Fibroblast of lung (primary cell): ENCODE data around the gene CCND2. TPM values are rescaled to one million over a fixed set of nuclear protein-coding genes. Genes with fewer than 3 reads are reported as not detected.

ENCODE experiments used
- DNase-seq, 2 donors: peaks; one replicate each; pipeline versions ENCODE4 v3.0.0 to v3.0.0-alpha.2; 2010; ENCODE audit warnings: low read depth in 2 of 2
- H2AFZ ChIP-seq: 2 replicates; pipeline ENCODE4 v1.5.1; 2012; ENCODE audit warnings: low read length, control low read depth, inconsistent platforms
- H3K27ac ChIP-seq: 2 replicates; pipeline ENCODE4 v1.5.1; 2011; ENCODE audit warnings: low read length, control low read depth; ENCODE audit not compliant: insufficient read depth
- H3K27me3 ChIP-seq: 2 replicates; pipeline ENCODE4 v1.5.1; 2011; ENCODE audit warnings: mild to moderate bottlenecking, low read length; ENCODE audit not compliant: control insufficient read depth, insufficient read depth
- H3K36me3 ChIP-seq: 2 replicates; pipeline ENCODE4 v1.5.1; 2011; ENCODE audit warnings: low read length; ENCODE audit not compliant: control insufficient read depth, insufficient read depth
- H3K4me1 ChIP-seq: 2 replicates; pipeline ENCODE4 v1.5.1; 2011; ENCODE audit warnings: low read length; ENCODE audit not compliant: control insufficient read depth, insufficient read depth; ENCODE audit errors: extremely low read depth
- H3K4me2 ChIP-seq: 2 replicates; pipeline ENCODE4 v1.5.1; 2011; ENCODE audit warnings: low read length, control low read depth; ENCODE audit not compliant: insufficient read depth; ENCODE audit errors: extremely low read depth
- H3K4me3 ChIP-seq, 4 experiments: fragments of 200-600 bp in 1 of 4; sonication (generic) in 1 of 4; replicated peaks in 1 of 4; 2 replicates each; pipeline ENCODE4 v1.5.1; 2011 to 2016; ENCODE audit warnings: low read length in 4 of 4, low read depth in 3 of 4, mild to moderate bottlenecking in 3 of 4, control low read depth in 2 of 4, inconsistent platforms in 1 of 4, mixed read lengths in 1 of 4; ENCODE audit not compliant: insufficient read depth in 1 of 4; ENCODE audit errors: control extremely low read depth in 1 of 4
- H3K79me2 ChIP-seq: 2 replicates; pipeline ENCODE4 v1.5.1; 2012; ENCODE audit warnings: mild to moderate bottlenecking, low read length, inconsistent platforms; ENCODE audit not compliant: control insufficient read depth, insufficient read depth
- H3K9ac ChIP-seq: 2 replicates; pipeline ENCODE4 v1.5.1; 2011; ENCODE audit warnings: mild to moderate bottlenecking, low read length, control low read depth; ENCODE audit not compliant: insufficient read depth
- H3K9me3 ChIP-seq: 2 replicates; pipeline ENCODE4 v1.5.1; 2012; ENCODE audit warnings: low read depth, low read length; ENCODE audit not compliant: control insufficient read depth, insufficient read depth
- H4K20me1 ChIP-seq: 2 replicates; pipeline ENCODE4 v1.5.1; 2011; ENCODE audit warnings: low read length; ENCODE audit not compliant: control insufficient read depth, insufficient read depth; ENCODE audit errors: extremely low read depth
- EZH2 ChIP-seq: IDR thresholded peaks from 2 replicates; pipeline ENCODE4 v1.5.1; 2012; ENCODE audit warnings: low read length, control low read depth, mild to moderate bottlenecking; ENCODE audit errors: missing control alignments
- polyA plus RNA-seq, 2 donors: library from polyadenylated mRNA; depleted of rRNA in 1 of 2; stranded (reverse) in 1 of 2; unstranded in 1 of 2; fragments of >200 nt; gene quantifications; 2 replicates each; pipeline ENCODE4 v1.2.1, GENCODE V29; 2011 to 2012; ENCODE audit warnings: missing spikeins in 1 of 2
- total RNA-seq: library from RNA; depleted of rRNA; stranded (reverse); fragments of >200 nt; gene quantifications from 2 replicates; pipeline ENCODE4 v1.2.1, GENCODE V29; 2014
- TF ChIP-seq, protein P1 (sequence below), 2 donors: IDR thresholded peaks in 1 of 2; conservative IDR thresholded peaks in 1 of 2; 1 replicate in 1 of 2; 2 replicates in 1 of 2; pipeline ENCODE4 v1.5.1; 2011 to 2012; ENCODE audit warnings: low read length in 2 of 2, control low read depth in 1 of 2, inconsistent platforms in 1 of 2, low read depth in 1 of 2, mild to moderate bottlenecking in 1 of 2

Gene CCND2
- total and polyA plus RNA-seq, 2 donors (not counting 1 experiment from before 2014, with no cell fraction given) = 7.0 to 37.3 TPM

DNA sequence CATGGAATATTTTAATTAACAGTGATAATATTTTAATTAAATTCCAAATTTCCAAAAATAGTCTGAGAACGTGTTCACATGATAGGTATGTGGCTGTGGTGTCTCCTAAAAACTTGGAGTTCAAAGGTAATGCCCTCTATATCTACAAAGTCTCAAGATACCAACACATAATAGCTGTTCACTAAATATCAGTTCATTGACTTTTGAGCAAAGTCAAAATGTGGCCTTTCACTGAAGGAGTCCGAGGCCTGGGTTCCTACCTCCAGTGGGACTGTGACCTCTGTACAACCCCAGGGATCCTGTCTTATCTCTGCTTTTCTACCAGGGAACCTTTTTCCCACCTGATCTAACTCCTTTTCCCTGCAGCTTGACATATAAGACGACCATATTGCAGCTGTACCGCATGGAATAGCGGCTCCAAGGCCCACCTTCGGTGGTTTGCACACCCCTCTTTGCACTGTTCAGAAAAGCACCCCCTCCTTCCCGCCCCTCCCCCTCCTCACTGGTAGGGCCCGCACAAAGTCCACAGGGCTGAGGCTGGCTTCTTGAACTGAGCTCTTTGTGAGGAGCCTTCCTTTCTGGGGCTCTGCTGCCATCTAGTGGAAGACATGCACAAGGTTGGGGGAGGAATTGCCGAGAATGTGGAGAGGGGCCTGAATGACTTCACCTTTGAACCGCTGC, 3.1 kb downstream of the CCND2 start:
- TF ChIP-seq EZH2 = no peak
- TF ChIP-seq, protein P1, sequence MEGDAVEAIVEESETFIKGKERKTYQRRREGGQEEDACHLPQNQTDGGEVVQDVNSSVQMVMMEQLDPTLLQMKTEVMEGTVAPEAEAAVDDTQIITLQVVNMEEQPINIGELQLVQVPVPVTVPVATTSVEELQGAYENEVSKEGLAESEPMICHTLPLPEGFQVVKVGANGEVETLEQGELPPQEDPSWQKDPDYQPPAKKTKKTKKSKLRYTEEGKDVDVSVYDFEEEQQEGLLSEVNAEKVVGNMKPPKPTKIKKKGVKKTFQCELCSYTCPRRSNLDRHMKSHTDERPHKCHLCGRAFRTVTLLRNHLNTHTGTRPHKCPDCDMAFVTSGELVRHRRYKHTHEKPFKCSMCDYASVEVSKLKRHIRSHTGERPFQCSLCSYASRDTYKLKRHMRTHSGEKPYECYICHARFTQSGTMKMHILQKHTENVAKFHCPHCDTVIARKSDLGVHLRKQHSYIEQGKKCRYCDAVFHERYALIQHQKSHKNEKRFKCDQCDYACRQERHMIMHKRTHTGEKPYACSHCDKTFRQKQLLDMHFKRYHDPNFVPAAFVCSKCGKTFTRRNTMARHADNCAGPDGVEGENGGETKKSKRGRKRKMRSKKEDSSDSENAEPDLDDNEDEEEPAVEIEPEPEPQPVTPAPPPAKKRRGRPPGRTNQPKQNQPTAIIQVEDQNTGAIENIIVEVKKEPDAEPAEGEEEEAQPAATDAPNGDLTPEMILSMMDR (conservative IDR thresholded peaks at IDR 0.05 in 1 of 2, IDR thresholded peaks at IDR 0.05 in 1 of 2; ENCODE audit: low read depth in 1 of 2, low read length in 2 of 2) = peak; percentile 91 to 96
- no peak overlapping the region for H3K9ac ChIP-seq
- no peak overlapping the region for H3K27ac ChIP-seq
- no peak overlapping the region for H3K4me2 ChIP-seq
- H3K79me2 ChIP-seq = no peaks in the 10 kb centered on the region
- peaks cover 2% of the 10 kb centered on the region for H3K4me1 ChIP-seq
- DNase-seq = peak; percentile 78 to 95
- no peaks in the 10 kb centered on the region for H3K36me3 ChIP-seq
- no peaks in the 10 kb centered on the region for H3K9me3 ChIP-seq
- no peak overlapping the region for H2AFZ ChIP-seq
- H3K27me3 ChIP-seq = peaks cover 40% of the 10 kb centered on the region
- H4K20me1 ChIP-seq = no peaks in the 10 kb centered on the region
- peak overlapping the region in 1 of 4 experiments; percentile 91 for H3K4me3 ChIP-seq

DNA sequence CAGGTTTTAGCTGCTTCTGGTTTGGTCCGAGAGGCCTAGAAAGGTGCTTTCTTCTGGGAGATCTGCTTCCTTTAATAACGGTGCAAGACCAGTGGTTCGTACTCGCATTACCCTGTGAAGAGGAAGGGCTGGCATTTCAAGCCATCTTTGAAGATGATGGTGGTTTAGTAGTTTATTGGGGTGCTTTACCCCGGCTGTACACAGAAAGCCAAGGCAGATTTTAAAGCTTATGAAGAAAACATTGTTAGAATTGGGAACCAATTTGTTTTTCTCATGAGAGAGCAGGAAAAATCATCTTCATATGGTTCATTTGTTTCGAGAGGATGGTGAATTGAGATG, 3.6 kb downstream of the CCND2 start:
- H3K4me3 ChIP-seq = peak overlapping the region in 1 of 4 experiments; percentile 24
- H2AFZ ChIP-seq = no peak overlapping the region
- no peak overlapping the region for H3K4me2 ChIP-seq
- TF ChIP-seq EZH2 = no peak
- TF ChIP-seq, protein P1 (conservative IDR thresholded peaks at IDR 0.05 in 1 of 2, IDR thresholded peaks at IDR 0.05 in 1 of 2; ENCODE audit: low read depth in 1 of 2, low read length in 2 of 2) = no peak
- no peak overlapping the region for H3K9ac ChIP-seq
- DNase-seq = no peak
- H4K20me1 ChIP-seq = no peaks in the 10 kb centered on the region
- no peak overlapping the region for H3K27ac ChIP-seq
- H3K36me3 ChIP-seq = no peaks in the 10 kb centered on the region
- H3K79me2 ChIP-seq = no peaks in the 10 kb centered on the region
- H3K9me3 ChIP-seq = no peaks in the 10 kb centered on the region
- peaks cover 38% of the 10 kb centered on the region for H3K27me3 ChIP-seq
- peaks cover 2% of the 10 kb centered on the region for H3K4me1 ChIP-seq

DNA sequence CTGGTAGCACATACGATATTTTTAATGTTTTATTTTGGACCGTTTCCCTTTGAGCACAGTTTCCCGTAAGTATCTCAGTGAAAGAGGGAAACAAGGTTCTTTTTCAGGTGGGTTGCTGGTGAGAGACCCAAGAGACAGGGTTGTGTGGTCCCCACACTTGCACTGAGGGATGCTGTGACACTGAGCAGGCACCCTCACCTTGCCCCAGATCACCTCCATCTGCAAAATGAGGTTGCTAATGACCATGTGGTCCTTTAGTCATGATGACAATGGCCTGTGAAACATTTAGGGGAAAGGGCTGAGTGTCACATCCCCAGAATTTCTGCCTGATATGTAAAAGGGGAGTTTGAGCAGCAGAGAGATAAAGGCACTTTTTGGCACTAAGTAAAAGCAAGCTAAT, 4.3 kb downstream of the CCND2 start:
- Histone ChIP-seq H3K36me3 (no peaks in the 10 kb centered on the region), H3K9me3 (no peaks in the 10 kb centered on the region), H3K27me3 (peaks cover 31% of the 10 kb centered on the region), H3K4me1 (no peaks in the 10 kb centered on the region), H3K4me2 (no peak overlapping the region), H4K20me1 (no peaks in the 10 kb centered on the region), H2AFZ (no peak overlapping the region), H3K9ac (no peak overlapping the region), H3K27ac (no peak overlapping the region), H3K4me3 (no peak overlapping the region), H3K79me2 (no peaks in the 10 kb centered on the region)
- TF ChIP-seq EZH2 = no peak
- TF ChIP-seq, protein P1 (conservative IDR thresholded peaks at IDR 0.05 in 1 of 2, IDR thresholded peaks at IDR 0.05 in 1 of 2; ENCODE audit: low read depth in 1 of 2, low read length in 2 of 2) = no peak
- no peak for DNase-seq
